CD4-positive, alpha-beta T cell (primary cell): Measurements from ENCODE around the gene IFITM10. TPM values are rescaled to one million over a fixed set of nuclear protein-coding genes. Genes with fewer than 3 reads are reported as not detected.

Experiments used
- ATAC-seq: fragments of 200-7000 bp; cut with Tn5 transposase; one replicate; pipeline ENCODE4 v1.10.0; 2022; ENCODE audit warnings: mild to moderate bottlenecking; ENCODE audit not compliant: poor library complexity
- CTCF ChIA-PET: fragments of 350-600 bp; sonication (Branson Sonifier 250); formaldehyde crosslinking; loops from one replicate; lab custom pipeline; 2021; ENCODE audit warnings: antibody characterized with exemption, inconsistent platforms; lab: Charles Lee
- POLR2A ChIA-PET: fragments of 350-600 bp; sonication (Branson Sonifier 250); formaldehyde crosslinking; loops from one replicate; lab custom pipeline; 2021; ENCODE audit warnings: antibody characterized with exemption, inconsistent platforms; lab: Charles Lee
- DNase-seq, 14 experiments: peaks; one replicate each; pipeline ENCODE4 v3.0.0-alpha.2; 2013 to 2020; ENCODE audit warnings: mixed read lengths in 2 of 14
- H3K27ac ChIP-seq, 2 donors: one replicate each; pipeline versions ENCODE4 v1.5.1 to v1.7.0; 2013; ENCODE audit warnings: low read length in 2 of 2, low read depth in 1 of 2, mild to moderate bottlenecking in 1 of 2
- H3K27me3 ChIP-seq, 2 experiments: 1 replicate in 1 of 2; 2 replicates in 1 of 2; pipeline versions ENCODE4 v1.6.1 to v1.7.0; 2013; ENCODE audit warnings: low read length in 2 of 2, control low read depth in 1 of 2, mild to moderate bottlenecking in 1 of 2, moderate library complexity in 1 of 2; ENCODE audit not compliant: insufficient read depth in 2 of 2, control insufficient read depth in 1 of 2
- H3K36me3 ChIP-seq: one replicate; pipeline ENCODE4 v1.6.1; 2013; ENCODE audit warnings: low read length, control low read depth; ENCODE audit not compliant: insufficient read depth
- H3K4me1 ChIP-seq: one replicate; pipeline ENCODE4 v1.6.1; 2013; ENCODE audit warnings: low read length, control low read depth; ENCODE audit not compliant: insufficient read depth
- H3K4me3 ChIP-seq: one replicate; pipeline ENCODE4 v1.5.1; 2013; ENCODE audit warnings: mild to moderate bottlenecking, low read length, moderate library complexity
- H3K9me3 ChIP-seq, 2 experiments: 1 replicate in 1 of 2; 2 replicates in 1 of 2; pipeline versions ENCODE4 v1.6.1 to v1.7.0; 2013; ENCODE audit warnings: low read length in 2 of 2, mild to moderate bottlenecking in 2 of 2, control low read depth in 1 of 2, moderate library complexity in 1 of 2; ENCODE audit not compliant: control insufficient read depth in 1 of 2, insufficient read depth in 1 of 2
- H3K27ac Mint-ChIP-seq: one replicate; pipeline ENCODE4 v1.8.0; 2020; ENCODE audit warnings: mixed read lengths
- H3K27me3 Mint-ChIP-seq: one replicate; pipeline ENCODE4 v1.8.0; 2021; ENCODE audit warnings: mixed read lengths
- H3K36me3 Mint-ChIP-seq: one replicate; pipeline ENCODE4 v1.8.0; 2021; ENCODE audit warnings: low read depth, mixed read lengths
- H3K4me1 Mint-ChIP-seq: one replicate; pipeline ENCODE4 v1.8.0; 2021; ENCODE audit warnings: low read depth, mixed read lengths
- H3K4me3 Mint-ChIP-seq: one replicate; pipeline ENCODE4 v1.8.0; 2020; ENCODE audit warnings: mild to moderate bottlenecking, mixed read lengths
- H3K9me3 Mint-ChIP-seq: one replicate; pipeline ENCODE4 v1.8.0; 2020; ENCODE audit warnings: mixed read lengths
- intact Hi-C, 2 experiments: fragments of 100-400 bp; cut with DNase I in 1 of 2; cut with micrococcal nuclease in 1 of 2; formaldehyde crosslinking; loops; one replicate each; pipeline versions ENCODE4 v1.15.1 to v1.9.0; 2023 to 2025; cut with DNase I, micrococcal nuclease
- total RNA-seq, 174 experiments: library from RNA in 2 of 174; stranded (reverse) in 2 of 174; gene quantifications; one replicate each; pipeline ENCODE4 v1.2.3 and lab custom pipeline; 2021 to 2026
- TF ChIP-seq, protein P1 (sequence below): fragments of 200-600 bp; IDR thresholded peaks from one replicate; pipeline ENCODE4 v1.8.0; 2022; ENCODE audit warnings: antibody characterized with exemption, mild to moderate bottlenecking

Gene IFITM10
- total RNA-seq, 2 experiments from 2014 or later = 1.7 TPM

DNA sequence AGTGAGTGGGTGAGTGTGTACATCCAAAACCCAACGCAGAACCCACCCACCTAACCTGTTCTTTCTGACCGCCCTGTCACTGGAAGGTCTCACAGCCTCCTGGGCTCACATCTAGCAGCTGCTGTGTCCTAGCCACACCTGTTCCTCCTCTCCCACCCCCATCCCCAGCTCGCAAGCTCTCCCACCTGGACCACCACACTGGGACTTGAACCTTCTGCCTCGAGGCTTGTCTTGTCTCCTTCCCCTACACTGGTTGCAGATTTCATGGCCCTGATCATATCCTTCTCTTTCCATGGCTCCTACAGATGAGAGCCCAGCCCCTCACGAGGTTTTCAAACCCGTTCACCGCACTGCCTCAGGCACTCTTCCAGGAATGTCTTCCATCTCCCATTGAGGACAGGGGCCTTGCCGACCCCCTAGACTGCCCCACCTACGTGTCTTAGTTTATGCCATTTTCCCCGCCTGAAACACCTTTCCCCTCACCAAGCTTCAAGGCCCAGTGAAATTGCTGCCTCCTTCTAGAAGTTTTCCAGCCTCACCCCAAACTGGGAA, 6.7 kb downstream of the IFITM10 start:
- H3K27ac ChIP-seq = no peak overlapping the region
- H3K4me3 ChIP-seq = no peak overlapping the region
- peaks cover 6% of the 10 kb centered on the region for H3K4me1 Mint-ChIP-seq
- H3K27me3 Mint-ChIP-seq = no peaks in the 10 kb centered on the region
- TF ChIP-seq, protein P1, sequence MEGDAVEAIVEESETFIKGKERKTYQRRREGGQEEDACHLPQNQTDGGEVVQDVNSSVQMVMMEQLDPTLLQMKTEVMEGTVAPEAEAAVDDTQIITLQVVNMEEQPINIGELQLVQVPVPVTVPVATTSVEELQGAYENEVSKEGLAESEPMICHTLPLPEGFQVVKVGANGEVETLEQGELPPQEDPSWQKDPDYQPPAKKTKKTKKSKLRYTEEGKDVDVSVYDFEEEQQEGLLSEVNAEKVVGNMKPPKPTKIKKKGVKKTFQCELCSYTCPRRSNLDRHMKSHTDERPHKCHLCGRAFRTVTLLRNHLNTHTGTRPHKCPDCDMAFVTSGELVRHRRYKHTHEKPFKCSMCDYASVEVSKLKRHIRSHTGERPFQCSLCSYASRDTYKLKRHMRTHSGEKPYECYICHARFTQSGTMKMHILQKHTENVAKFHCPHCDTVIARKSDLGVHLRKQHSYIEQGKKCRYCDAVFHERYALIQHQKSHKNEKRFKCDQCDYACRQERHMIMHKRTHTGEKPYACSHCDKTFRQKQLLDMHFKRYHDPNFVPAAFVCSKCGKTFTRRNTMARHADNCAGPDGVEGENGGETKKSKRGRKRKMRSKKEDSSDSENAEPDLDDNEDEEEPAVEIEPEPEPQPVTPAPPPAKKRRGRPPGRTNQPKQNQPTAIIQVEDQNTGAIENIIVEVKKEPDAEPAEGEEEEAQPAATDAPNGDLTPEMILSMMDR = no peak
- H3K36me3 Mint-ChIP-seq = no peaks in the 10 kb centered on the region
- ChIA-PET CTCF (no interaction called here), POLR2A (no interaction called here)
- no peaks in the 10 kb centered on the region for H3K9me3 Mint-ChIP-seq
- H3K9me3 ChIP-seq = peaks cover 0 to 7% of the 10 kb centered on the region in 2 experiments
- peaks cover 2% of the 10 kb centered on the region for H3K4me1 ChIP-seq
- intact Hi-C loops = loop anchor here in 1 of 2 experiments (10.0 kb wide), 1 partner anchor 1529 kb away; no protein-coding TSS in a partner anchor
- no peak for DNase-seq
- no peak overlapping the region for H3K27ac Mint-ChIP-seq
- H3K36me3 ChIP-seq = no peaks in the 10 kb centered on the region
- no peak overlapping the region for H3K4me3 Mint-ChIP-seq
- ATAC-seq = no peak
- H3K27me3 ChIP-seq = no peaks in the 10 kb centered on the region

DNA sequence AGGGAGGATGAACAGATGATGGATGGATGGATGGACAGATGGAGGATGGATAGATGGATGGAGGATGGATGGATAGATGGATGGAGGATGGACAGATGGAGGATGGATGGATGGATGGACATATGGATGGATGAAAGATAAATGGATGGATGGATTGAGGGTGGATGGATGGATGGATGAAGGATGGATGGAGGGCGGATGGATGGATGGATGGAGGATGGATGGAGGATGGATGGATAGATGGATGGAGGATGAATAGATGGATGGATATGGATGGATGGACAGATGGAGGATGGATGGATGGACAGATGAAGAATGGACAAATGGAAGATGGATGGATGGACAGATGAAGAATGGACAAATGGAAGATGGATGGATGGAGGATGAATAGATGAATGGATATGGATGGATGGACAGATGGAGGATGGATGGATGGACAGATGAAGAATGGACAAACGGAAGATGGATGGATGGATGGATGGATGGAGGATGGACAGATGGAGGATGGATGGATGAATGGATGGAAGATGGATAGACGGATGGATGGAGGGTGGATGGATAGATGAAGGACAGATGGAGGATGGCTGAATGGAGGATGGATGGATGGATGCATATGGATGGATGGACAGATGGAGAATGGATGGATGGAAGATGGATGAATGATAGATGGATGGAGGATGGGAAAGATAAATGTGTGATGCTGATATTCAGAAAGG, 7.4 kb downstream of the IFITM10 start:
- no peak overlapping the region for H3K4me3 Mint-ChIP-seq
- no peak overlapping the region for H3K27ac ChIP-seq
- intact Hi-C loops = loop anchor here in 1 of 2 experiments (10.0 kb wide), 1 partner anchor 1528 kb away; no protein-coding TSS in a partner anchor
- no peaks in the 10 kb centered on the region for H3K9me3 Mint-ChIP-seq
- TF ChIP-seq, protein P1 = no peak
- no peak overlapping the region for H3K4me3 ChIP-seq
- H3K27me3 Mint-ChIP-seq = peaks cover 4% of the 10 kb centered on the region
- ChIA-PET POLR2A (no interaction called here), CTCF (no interaction called here)
- H3K4me1 ChIP-seq = no peaks in the 10 kb centered on the region
- H3K27me3 ChIP-seq = no peaks in the 10 kb centered on the region
- DNase-seq (no peak), ATAC-seq (no peak)
- peaks cover 6% of the 10 kb centered on the region for H3K4me1 Mint-ChIP-seq
- H3K9me3 ChIP-seq = peaks cover 0 to 7% of the 10 kb centered on the region in 2 experiments
- H3K36me3 Mint-ChIP-seq = no peaks in the 10 kb centered on the region
- no peaks in the 10 kb centered on the region for H3K36me3 ChIP-seq
- H3K27ac Mint-ChIP-seq = no peak overlapping the region

DNA sequence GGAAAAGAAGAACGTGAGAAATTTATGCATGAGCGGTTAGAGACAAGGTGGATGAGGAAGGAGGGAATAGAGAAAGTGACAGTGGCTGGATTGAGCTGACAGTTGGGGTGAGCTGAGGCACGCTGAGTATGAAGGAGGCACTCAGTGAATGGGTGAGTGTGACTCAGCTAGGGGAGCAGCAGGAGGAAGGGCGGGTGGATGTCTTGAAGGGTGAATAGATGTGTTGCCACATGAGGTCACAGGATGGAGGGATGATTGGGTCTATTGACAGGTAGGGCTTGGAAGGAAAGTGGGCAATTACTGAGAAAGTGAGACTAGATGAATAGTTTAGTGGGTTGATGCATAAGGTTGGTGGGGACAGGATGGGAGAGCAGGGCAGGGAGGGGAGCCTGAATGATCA, 8.0 kb downstream of the IFITM10 start:
- H3K27ac Mint-ChIP-seq = no peak overlapping the region
- ChIA-PET POLR2A (no interaction called here), CTCF (no interaction called here)
- H3K4me3 Mint-ChIP-seq = no peak overlapping the region
- no peaks in the 10 kb centered on the region for H3K4me1 ChIP-seq
- no peak overlapping the region for H3K4me3 ChIP-seq
- DNase-seq = peak in 1 of 14 experiments; percentile 11
- H3K27ac ChIP-seq = no peak overlapping the region
- ATAC-seq = no peak
- peaks cover 2 to 11% of the 10 kb centered on the region in 2 experiments for H3K9me3 ChIP-seq
- no peaks in the 10 kb centered on the region for H3K36me3 Mint-ChIP-seq
- H3K27me3 Mint-ChIP-seq = peaks cover 4% of the 10 kb centered on the region
- H3K36me3 ChIP-seq = no peaks in the 10 kb centered on the region
- TF ChIP-seq, protein P1 = no peak
- intact Hi-C loops = loop anchor here in 1 of 2 experiments (10.0 kb wide), 1 partner anchor 1528 kb away; no protein-coding TSS in a partner anchor
- H3K4me1 Mint-ChIP-seq = peaks cover 6% of the 10 kb centered on the region
- no peaks in the 10 kb centered on the region for H3K9me3 Mint-ChIP-seq
- no peaks in the 10 kb centered on the region for H3K27me3 ChIP-seq
